SK-N-SH (cell line): ENCODE results near the gene DNAJC1. TPM values are rescaled to one million over a fixed set of nuclear protein-coding genes. Genes with fewer than 3 reads are reported as not detected.

ENCODE experiments used
- CTCF ChIA-PET: fragments of 300-600, 350-600 bp; formaldehyde crosslinking; extraction: SDS; loops from one replicate; lab custom pipeline; 2021; lab: Yijun Ruan, JAX
- POLR2A ChIA-PET: fragments of 350-600 bp; sonication (Branson Sonifier 250); formaldehyde crosslinking; extraction: SDS; loops from one replicate; lab custom pipeline; 2020; ENCODE audit warnings: antibody characterized with exemption, inconsistent platforms; lab: Yijun Ruan, JAX
- DNase-seq: peaks from one replicate; pipeline ENCODE4 v3.0.0; 2012
- H2AFZ ChIP-seq: fragments of 200-600 bp; sonication (generic); 2 replicates; pipeline ENCODE4 v1.8.1; 2016; ENCODE audit warnings: antibody characterized with exemption, mild to moderate bottlenecking, low read depth
- H3F3A ChIP-seq: fragments of 200-600 bp; sonication (generic); replicated peaks from 2 replicates; pipeline ENCODE3; 2016; ENCODE audit warnings: antibody characterized with exemption, mild to moderate bottlenecking; ENCODE audit not compliant: insufficient read depth
- H3K27ac ChIP-seq, 2 experiments: fragments of 200-500 bp in 1 of 2; fragments of 200-600 bp in 1 of 2; sonication (Bioruptor generic) in 1 of 2; sonication (generic), shearing (Covaris generic) in 1 of 2; 2 replicates each; pipeline versions ENCODE4 v1.5.1 to v1.6.1; 2014 to 2016; ENCODE audit warnings: low read depth in 2 of 2, inconsistent platforms in 1 of 2, low read length in 1 of 2, mild to moderate bottlenecking in 1 of 2, mixed read lengths in 1 of 2
- H3K27me3 ChIP-seq: fragments of 200-600 bp; sonication (generic), shearing (Covaris generic); 2 replicates; pipeline ENCODE4 v1.6.1; 2016; ENCODE audit warnings: mixed run types; ENCODE audit not compliant: insufficient read depth
- H3K36me3 ChIP-seq, 2 experiments: fragments of 200-500 bp in 1 of 2; fragments of 200-600 bp in 1 of 2; sonication (Bioruptor generic) in 1 of 2; sonication (generic) in 1 of 2; replicated peaks in 1 of 2; 2 replicates each; pipeline versions ENCODE3 to v1.5.1; 2014 to 2016; ENCODE audit warnings: low read length in 1 of 2, mild to moderate bottlenecking in 1 of 2; ENCODE audit not compliant: insufficient read depth in 2 of 2, control insufficient read depth in 1 of 2
- H3K4me1 ChIP-seq, 2 experiments: fragments of 200-500 bp in 1 of 2; fragments of 200-600 bp in 1 of 2; sonication (Bioruptor generic) in 1 of 2; sonication (generic), shearing (Covaris generic) in 1 of 2; 2 replicates each; pipeline versions ENCODE4 v1.5.1 to v1.6.1; 2014 to 2016; ENCODE audit warnings: low read depth in 1 of 2, low read length in 1 of 2, mixed run types in 1 of 2; ENCODE audit not compliant: insufficient read depth in 2 of 2, control insufficient read depth in 1 of 2
- H3K4me2 ChIP-seq: fragments of 200-600 bp; sonication (generic), shearing (Covaris generic); 2 replicates; pipeline ENCODE4 v1.6.1; 2017; ENCODE audit warnings: mixed run types
- H3K4me3 ChIP-seq, 2 experiments: fragments of 200-500 bp in 1 of 2; fragments of 200-600 bp in 1 of 2; sonication (Bioruptor generic) in 1 of 2; sonication (generic), shearing (Covaris generic) in 1 of 2; 2 replicates each; pipeline versions ENCODE4 v1.5.1 to v1.8.1; 2014 to 2016; ENCODE audit warnings: low read depth in 2 of 2, inconsistent platforms in 1 of 2, low read length in 1 of 2, mild to moderate bottlenecking in 1 of 2, mixed read lengths in 1 of 2, moderate library complexity in 1 of 2
- H3K79me2 ChIP-seq: fragments of 200-600 bp; sonication (generic); 2 replicates; pipeline ENCODE4 v1.8.1; 2017; ENCODE audit warnings: mild to moderate bottlenecking; ENCODE audit not compliant: insufficient read depth
- H3K9ac ChIP-seq: fragments of 200-600 bp; sonication (generic); 2 replicates; pipeline ENCODE4 v1.6.1; 2017; ENCODE audit warnings: mixed run types
- H3K9me2 ChIP-seq: fragments of 200-600 bp; sonication (generic); 2 replicates; pipeline ENCODE4 v1.6.1; 2017; ENCODE audit warnings: mixed run types
- H3K9me3 ChIP-seq: fragments of 200-600 bp; sonication (generic); 2 replicates; pipeline ENCODE4 v1.6.1; 2017; ENCODE audit warnings: mixed run types, mild to moderate bottlenecking, moderate library complexity
- H4K20me1 ChIP-seq: fragments of 200-600 bp; sonication (generic); 2 replicates; pipeline ENCODE4 v1.6.1; 2017; ENCODE audit warnings: mild to moderate bottlenecking, mixed run types; ENCODE audit not compliant: insufficient read depth
- CTCF ChIP-seq: fragments of 200-600 bp; sonication (generic); IDR thresholded peaks from 2 replicates; pipeline ENCODE4 v1.6.1; 2017; ENCODE audit warnings: antibody characterized with exemption, mild to moderate bottlenecking, moderate library complexity
- ELF1 ChIP-seq: IDR thresholded peaks from 2 replicates; pipeline ENCODE4 v1.4.0; 2012
- EP300 ChIP-seq, 2 experiments: IDR thresholded peaks; 2 replicates each; pipeline versions ENCODE4 v1.4.0 to v1.6.1; 2012; ENCODE audit warnings: borderline replicate concordance in 1 of 2, low read depth in 1 of 2, low read length in 1 of 2
- FOXM1 ChIP-seq: IDR thresholded peaks from 2 replicates; pipeline ENCODE4 v1.4.0; 2012; ENCODE audit warnings: low read depth, mild to moderate bottlenecking
- JUND ChIP-seq: IDR thresholded peaks from 2 replicates; pipeline ENCODE4 v1.4.0; 2012
- MAX ChIP-seq: IDR thresholded peaks from 2 replicates; pipeline ENCODE4 v1.4.0; 2012; ENCODE audit warnings: low read depth
- MXI1 ChIP-seq: IDR thresholded peaks from 2 replicates; pipeline ENCODE4 v1.6.1; 2012; ENCODE audit warnings: mild to moderate bottlenecking, low read depth, low read length, improper control_type of control experiment
- NFIC ChIP-seq: IDR thresholded peaks from 2 replicates; pipeline ENCODE4 v1.4.0; 2012; ENCODE audit warnings: borderline replicate concordance
- NRF1 ChIP-seq: IDR thresholded peaks from 2 replicates; pipeline ENCODE4 v1.6.1; 2012; ENCODE audit warnings: low read depth, mild to moderate bottlenecking, low read length
- PBX3 ChIP-seq: IDR thresholded peaks from 2 replicates; pipeline ENCODE4; 2012
- RXRA ChIP-seq: IDR thresholded peaks from 2 replicates; pipeline ENCODE4 v1.4.0; 2012; ENCODE audit warnings: low read depth, mild to moderate bottlenecking, borderline replicate concordance
- SIN3A ChIP-seq: IDR thresholded peaks from 2 replicates; pipeline ENCODE4 v1.6.1; 2012; ENCODE audit warnings: low read depth, mild to moderate bottlenecking, low read length, moderate library complexity, borderline replicate concordance
- SMC3 ChIP-seq: IDR thresholded peaks from 2 replicates; pipeline ENCODE4 v1.6.1; 2012; ENCODE audit warnings: low read depth, low read length, improper control_type of control experiment
- TAF1 ChIP-seq: IDR thresholded peaks from 2 replicates; pipeline ENCODE4 v1.6.1; 2012; ENCODE audit warnings: low read depth, mild to moderate bottlenecking, low read length, moderate library complexity, borderline replicate concordance
- TCF12 ChIP-seq: IDR thresholded peaks from 2 replicates; pipeline ENCODE4 v1.4.0; 2012
- USF2 ChIP-seq: fragments of 150-350 bp; IDR thresholded peaks from 2 replicates; pipeline ENCODE4 v1.6.1; 2017; ENCODE audit warnings: antibody characterized with exemption, low read length, low read depth, borderline replicate concordance
- WGBS: methylation state at CpG from one replicate; pipeline ENCODE4 v1.1.6; 2017; ENCODE audit warnings: low lambda C conversion rate; 5-methylcytosine and 5-hydroxymethylcytosine counted together
- polyA plus RNA-seq, 3 experiments: library from polyadenylated mRNA; depleted of rRNA; stranded (reverse); fragments of >200 nt; gene quantifications; 2 replicates each; pipeline ENCODE4 v1.2.3, GENCODE V29; 2012

DNAJC1 gene
- polyA plus RNA-seq, 1 of the 3 experiments (the other 2 are of a cell fraction), result 9.3 TPM

GRCh38 chr10:22023508-22023907 lies 20.0 kb upstream of the DNAJC1 start:
- WGBS, result 16% methylated on average over 3 of the region's 3 CpGs
- POLR2A ChIA-PET, result no interaction called here
- CTCF ChIA-PET, result interaction anchor here (1.3 kb wide), 1 partner anchor 13 kb away, joined by 4 read pairs; no protein-coding TSS in a partner anchor

More at GRCh38 chr10:22023508-22023907, 20.0 kb upstream of the DNAJC1 start:
- TF ChIP-seq FOXM1, result no peak
- TF ChIP-seq SMC3, result no peak
- no peak for TF ChIP-seq RXRA
- TF ChIP-seq SIN3A, result no peak
- no peak for TF ChIP-seq EP300 (IDR thresholded peaks at IDR 0.05; ENCODE audit: borderline replicate concordance in 1 of 2, low read depth in 1 of 2, low read length in 1 of 2)
- TF ChIP-seq TAF1, result no peak
- no peak for TF ChIP-seq MXI1
- no peak for TF ChIP-seq TCF12
- TF ChIP-seq JUND, result no peak
- TF ChIP-seq MAX, result no peak
- TF ChIP-seq CTCF, result no peak
- TF ChIP-seq USF2, result no peak
- no peak for TF ChIP-seq PBX3
- TF ChIP-seq NRF1, result no peak
- TF ChIP-seq NFIC, result no peak
- no peak for TF ChIP-seq ELF1
- TF ChIP-seq, all 33 proteins: peak for 0
- Histone ChIP-seq H3K4me2 (no peak overlapping the region), H3K9me2 (no peaks in the 10 kb centered on the region), H3K9me3 (no peaks in the 10 kb centered on the region), H3K36me3 (no peaks in the 10 kb centered on the region), H4K20me1 (no peaks in the 10 kb centered on the region), H3F3A (no peaks in the 10 kb centered on the region), H3K27ac (no peak overlapping the region), H3K4me1 (peaks cover 0 to 8% of the 10 kb centered on the region in 2 experiments; a peak in 1 of 4 replicates), H3K27me3 (no peaks in the 10 kb centered on the region), H3K9ac (no peak overlapping the region), H3K79me2 (no peaks in the 10 kb centered on the region), H2AFZ (no peak overlapping the region), H3K4me3 (no peak overlapping the region)
- no peak for DNase-seq
